Daoy (cell line): ENCODE data around the gene SAMD11. TPM values are rescaled to one million over a fixed set of nuclear protein-coding genes. Genes with fewer than 3 reads are reported as not detected.
A peak's percentile ranks its signal among the peaks of the same experiment; 100 is the strongest.
"Not testable (repeated sequence)": the region's sequence is repeated elsewhere in the genome, so short reads cannot be mapped to it uniquely, and the experiment has no call there.

Experiments
- DNase-seq: peaks from one replicate; pipeline ENCODE4 v3.0.0-alpha.2; 2015; ENCODE audit warnings: low read depth
- total RNA-seq: library from RNA; depleted of rRNA; stranded (reverse); fragments of >200 nt; shearing (Covaris generic); gene quantifications from 2 replicates; pipeline ENCODE4 v1.2.3, GENCODE V29; 2014; rRNA removed

Gene SAMD11
- total RNA-seq: 24.3 and 29.0 TPM in 2 replicates

GRCh38 chr1:923131-923990 lies at the start of gene SAMD11:
SAMD11 (plus strand) TSS chr1:923923; CDS start chr1:924432, 509 bp downstream.
- DNase-seq: peak; percentile 94

- DNase-seq: not testable (repeated sequence)
Measured at GRCh38 chr1:876428-877208, 47.1 kb upstream of the SAMD11 start.

DNA sequence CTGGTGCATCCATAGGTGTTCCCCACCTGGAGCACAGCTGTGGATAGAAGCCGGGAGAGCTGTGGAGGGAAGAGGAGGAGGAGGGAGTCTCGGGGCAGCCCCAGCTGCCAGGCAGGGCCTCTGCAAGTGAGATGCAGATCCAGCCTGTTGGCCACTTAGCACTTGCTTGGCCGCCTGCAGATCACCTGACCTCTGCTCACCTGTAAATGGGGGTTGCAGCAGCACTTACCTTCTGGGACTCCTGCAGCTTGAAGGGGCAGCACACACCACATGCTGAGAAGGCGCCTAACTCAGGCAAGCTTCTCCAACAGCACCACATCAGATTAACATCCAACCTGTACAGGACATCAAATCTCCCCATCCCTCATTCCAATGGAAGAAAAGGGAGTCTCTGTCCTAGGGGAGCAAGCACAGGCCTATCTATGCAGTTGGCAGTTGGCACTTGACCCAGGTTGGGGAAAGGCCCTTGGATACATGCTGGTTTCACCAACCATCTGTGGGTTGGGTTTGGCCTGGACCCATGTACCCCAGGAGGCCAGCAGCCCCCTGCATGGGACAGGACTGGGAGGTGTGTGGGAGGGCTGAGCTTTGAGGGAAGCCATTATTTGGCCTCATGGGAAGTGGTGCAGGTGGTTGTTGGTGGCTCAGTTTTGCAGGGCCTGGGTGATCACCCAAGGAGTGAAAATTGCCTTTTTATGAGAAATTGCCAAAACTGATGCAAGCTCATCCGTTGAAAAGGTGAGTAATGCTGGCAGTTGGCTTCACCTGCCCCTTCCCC lies 46.3 kb upstream of the SAMD11 start:
- DNase-seq: not testable (repeated sequence)

DNA sequence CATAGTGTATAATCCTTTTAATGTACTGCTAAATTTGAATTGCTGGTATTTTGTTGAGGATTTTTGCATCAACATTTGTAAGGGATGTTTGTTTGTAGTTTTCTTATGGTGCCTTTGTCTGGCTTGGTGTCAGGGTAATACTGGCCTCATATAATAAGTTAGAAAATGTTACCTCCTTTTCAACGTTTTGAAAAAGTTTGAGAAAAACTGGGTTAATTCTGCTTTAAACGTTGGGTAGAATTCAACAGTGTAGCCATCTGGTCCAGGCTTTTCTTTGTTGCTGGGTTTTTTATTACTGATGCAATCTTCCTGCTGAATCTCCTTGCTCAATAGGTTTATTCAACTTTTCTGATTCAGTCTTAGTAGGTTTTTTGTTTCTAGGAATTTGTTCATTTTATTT lies 43.2 kb upstream of the SAMD11 start:
- not testable (repeated sequence) for DNase-seq

DNA sequence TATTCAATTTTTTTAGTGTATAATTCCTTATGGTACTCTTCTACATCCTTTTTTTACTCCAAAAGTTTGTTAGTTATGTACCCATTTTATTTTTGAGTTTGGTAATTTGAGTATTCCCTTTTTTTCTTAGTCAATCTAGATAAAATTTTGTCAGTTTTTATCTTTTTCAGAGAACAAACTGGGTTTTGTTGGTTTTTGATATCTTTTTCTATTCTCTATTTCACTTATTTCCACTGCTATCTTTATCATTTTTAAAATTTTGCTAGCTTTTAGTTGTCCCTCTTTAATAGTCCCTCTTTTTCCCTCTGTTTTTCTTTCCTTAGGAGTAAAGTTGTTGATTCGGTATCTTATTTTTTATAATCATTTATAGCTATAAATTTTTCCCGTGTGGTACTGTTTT lies 42.8 kb upstream of the SAMD11 start:
- DNase-seq: not testable (repeated sequence)

DNA sequence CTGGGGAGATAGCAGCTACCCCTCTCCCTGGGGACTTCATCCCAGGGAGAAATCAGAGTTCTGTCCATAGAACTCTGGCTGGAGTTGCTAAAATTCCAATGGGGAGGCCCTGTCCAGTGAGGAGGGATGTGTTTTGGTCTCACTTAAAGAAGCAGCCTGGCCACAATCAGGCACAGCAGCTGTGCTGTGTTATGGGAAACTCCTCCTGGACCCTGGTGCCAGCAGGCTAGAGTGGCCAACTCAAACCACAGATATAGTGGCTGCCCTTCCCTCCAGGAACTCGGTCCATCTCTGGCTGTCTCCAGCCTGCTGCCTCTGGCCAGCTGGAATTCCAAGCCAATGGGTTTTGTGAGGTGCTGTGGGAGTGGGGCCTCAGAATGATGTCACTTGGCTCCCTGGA lies 37.4 kb upstream of the SAMD11 start:
- no peak for DNase-seq

GRCh38 chr1:886760-887159 lies 37.0 kb upstream of the SAMD11 start:
- DNase-seq: no peak

DNA sequence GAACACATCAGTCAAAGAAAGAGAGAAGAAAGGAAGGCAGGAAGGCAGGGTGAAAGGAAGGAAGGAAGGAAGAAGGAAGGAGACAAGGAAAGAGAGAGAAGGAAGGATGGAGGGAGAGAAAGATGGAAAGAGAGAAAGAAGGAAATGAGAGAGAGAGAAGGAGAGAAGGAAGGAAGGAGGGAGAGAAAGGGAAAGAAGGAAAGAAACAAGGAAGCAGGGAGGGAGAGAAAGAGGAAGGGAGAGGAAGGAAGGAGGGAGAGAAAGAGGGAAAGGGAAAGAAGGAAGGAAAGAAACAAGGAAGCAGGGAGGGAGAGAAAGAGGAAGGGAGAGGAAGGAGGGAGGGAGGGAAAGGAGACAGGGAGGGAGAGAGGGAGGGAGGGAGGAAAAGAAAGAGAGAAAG lies 35.4 kb upstream of the SAMD11 start:
- no peak for DNase-seq

DNA sequence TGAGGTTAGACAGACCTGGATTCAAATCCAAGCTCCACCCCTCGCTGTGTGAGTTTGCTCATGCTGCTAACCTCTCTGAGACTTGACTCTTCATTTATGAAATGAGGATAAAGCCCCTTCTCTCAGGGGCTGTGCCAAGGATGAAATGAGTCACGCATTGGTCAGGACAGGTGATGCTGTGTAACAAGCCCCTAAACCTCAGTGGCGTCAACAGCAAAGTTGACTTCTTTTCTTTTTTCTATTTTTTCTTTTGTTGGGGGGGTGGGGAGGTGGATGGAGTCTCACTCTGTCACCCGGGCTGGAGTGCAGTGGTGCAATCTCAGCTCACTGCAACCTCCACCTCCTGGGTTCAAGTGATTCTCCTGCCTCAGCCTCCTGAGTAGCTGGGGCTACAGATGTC lies 33.9 kb upstream of the SAMD11 start:
- not testable (repeated sequence) for DNase-seq

DNA sequence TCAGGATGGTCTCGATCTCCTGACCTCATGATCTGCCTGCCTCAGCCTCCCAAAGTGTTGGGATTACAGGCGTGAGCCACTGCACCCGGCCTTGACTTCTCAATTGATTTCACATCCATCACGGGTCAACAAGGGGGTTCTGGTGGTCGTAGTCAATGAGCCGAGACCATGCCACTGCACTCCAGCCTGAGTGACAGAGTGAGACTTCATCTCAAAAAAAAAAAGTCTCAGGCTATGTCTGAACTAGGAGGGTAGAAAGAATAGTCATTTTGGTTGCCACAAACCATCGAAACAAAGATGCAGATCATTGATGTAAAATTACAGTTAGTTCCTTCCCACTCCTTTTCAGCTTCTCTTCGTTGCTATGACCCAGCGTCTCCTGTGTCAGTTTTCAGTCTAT lies 33.5 kb upstream of the SAMD11 start:
- DNase-seq: not testable (repeated sequence)

DNA sequence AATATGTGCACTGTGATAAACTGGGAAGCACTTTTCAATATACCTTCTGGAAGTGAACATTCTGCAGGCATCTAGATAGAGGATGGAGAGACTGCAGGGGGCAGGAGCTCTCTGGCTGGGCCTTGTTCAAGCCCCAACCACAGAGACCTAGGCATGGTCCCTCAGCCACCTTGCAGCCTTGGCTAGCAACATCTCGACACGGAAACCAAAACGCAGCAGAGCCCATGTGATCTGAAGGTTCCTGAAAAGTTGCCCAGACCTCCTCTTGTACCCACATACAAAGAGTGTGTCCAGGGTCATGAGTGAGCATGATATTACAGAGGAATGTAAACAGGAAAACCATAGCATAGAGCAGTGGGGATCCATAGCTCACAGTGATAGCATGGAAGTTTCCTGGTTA lies 33.1 kb upstream of the SAMD11 start:
- DNase-seq: peak; percentile 38

- DNase-seq: no peak
Measured at GRCh38 chr1:897226-897625, 26.5 kb upstream of the SAMD11 start.

DNA sequence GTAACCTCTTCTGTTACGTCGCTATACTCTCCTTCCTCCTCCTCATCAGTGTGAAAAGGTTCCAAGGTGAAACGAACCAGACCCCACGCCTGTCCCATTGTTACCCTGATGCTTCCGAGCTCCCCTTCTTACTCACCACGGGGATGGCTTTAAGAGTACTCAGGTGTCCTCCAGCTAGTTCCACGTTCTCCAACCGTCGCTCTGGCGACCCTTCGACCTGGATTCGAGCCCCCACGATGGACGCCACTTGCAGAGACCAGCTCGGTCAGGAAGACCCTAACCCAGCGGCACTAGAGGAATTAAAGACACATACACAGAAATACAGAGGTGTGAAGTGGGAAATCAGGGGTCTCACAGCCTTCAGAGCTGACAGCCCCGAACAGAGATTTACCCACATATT lies 25.8 kb upstream of the SAMD11 start:
- not testable (repeated sequence) for DNase-seq

DNA sequence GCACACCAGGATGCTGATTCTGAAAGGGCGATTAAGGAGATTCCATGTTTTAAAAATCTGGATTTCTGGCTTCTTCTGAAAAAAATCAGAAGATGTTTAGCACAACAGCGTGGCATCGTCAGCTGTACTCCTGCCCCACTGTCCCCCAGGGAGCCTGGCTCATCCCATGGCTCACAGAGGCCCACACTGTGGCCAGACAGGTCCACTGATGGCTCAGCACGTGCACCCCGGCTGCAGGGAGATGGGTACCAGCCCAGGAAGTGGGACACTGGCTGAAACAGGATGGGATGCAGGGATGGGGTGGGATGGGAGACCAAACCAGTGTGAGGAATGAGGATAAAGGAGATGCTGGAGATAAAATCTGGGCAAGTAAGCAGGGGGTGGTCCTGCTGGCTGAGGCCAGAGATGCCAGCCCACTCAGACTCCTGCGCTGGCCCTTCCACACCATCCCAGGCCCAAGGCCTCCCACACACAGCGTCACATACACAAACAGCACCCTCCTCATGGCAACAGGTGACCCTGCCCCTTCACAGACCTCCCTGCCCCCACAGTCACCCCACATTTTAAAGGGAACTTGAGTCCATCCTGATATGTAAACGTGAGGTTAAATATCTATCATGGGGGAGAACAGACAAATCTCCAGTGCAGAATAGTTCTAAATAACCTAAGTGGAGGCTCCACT lies 23.9 kb upstream of the SAMD11 start:
- DNase-seq: no peak

DNA sequence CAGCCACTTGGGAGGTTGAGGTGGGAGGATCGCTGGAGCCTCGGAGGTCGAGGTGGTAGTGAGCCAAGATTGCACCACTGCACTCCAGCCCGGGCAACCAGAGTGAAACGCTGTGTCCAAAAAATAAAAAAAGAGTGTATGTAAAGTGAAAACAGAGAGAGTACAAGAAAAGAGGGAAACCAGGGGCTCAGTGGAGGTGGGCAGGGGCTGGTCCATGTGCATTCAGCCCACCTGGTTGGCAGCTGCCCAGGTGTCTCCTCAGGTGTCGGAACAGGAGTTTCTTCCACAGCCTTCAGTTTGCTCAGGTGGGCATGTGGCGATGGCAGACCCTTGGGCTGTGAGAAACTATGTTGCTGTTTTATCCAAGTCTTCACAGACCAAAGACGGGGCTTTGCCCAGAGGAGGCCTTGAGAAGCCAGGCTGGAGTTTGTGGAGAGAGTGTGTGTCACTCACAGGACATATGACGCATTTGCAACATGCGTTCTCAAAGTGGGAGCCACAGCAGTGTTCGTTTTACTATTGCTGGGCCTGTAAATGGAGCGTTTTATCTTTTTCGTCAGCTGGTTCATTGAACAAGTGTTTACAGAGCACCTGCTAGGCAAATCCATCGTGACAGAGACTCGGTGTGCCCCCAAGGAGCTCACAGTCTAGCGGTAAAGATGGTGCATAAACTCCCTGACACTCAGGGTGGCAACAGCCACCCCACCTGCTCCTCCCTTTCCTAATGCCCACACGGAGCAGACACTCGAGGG lies 22.4 kb upstream of the SAMD11 start:
- no peak for DNase-seq

DNA sequence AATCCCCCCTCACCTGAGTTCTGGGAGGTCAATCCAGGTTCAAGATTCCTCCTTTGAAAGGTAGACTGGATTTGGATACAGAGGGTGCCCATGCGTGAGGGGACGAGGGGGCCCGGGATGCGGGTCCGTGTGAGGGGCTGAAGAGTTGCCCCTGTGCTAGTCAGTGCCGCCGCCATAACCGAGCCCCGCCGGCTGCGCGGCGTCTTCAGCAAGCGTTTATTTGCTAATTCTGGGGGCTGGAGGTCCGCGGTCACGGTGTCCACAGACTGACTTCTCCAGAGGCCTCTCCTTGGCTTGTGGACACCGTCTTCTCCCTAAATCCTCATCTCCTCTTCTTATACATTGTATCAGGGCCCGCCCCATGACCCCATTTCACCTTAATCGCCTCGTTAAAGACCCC lies 20.9 kb upstream of the SAMD11 start:
- no peak for DNase-seq

- DNase-seq: no peak
Measured at GRCh38 chr1:903305-903704, 20.4 kb upstream of the SAMD11 start.

- no peak for DNase-seq
Measured at GRCh38 chr1:903721-904271, 19.9 kb upstream of the SAMD11 start.

DNA sequence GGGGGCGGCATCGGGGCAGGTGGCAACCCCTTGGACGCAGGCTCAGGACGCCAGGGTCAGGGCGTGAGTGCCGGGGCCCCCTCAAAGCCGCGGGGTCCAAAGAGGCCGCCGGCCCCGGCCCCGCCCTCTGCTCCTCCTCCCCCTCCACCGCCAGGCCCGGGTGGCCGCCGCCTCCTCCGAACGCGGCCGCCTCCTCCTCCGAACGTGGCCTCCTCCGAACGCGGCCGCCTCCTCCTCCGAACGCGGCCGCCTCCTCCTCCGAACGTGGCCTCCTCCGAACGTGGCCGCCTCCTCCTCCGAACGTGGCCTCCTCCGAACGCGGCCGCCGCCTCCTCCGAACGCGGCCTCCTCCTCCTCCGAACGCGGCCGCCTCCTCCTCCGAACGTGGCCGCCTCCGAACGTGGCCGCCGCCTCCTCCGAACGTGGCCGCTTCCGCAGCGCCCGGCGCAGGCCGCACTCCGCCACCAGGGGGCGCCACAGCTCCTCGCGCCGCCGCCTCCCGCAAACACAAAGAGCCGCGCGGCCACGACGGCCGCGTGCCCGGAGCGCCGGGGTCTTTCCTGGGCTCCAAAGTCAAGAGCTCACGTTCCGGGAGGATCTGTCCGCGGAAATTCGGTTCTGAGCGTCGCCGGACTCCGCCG lies 19.3 kb upstream of the SAMD11 start:
- DNase-seq: peak; percentile 93
